ENCODE measurements around the gene CFAP65.

CFAP65 gene

DNA sequence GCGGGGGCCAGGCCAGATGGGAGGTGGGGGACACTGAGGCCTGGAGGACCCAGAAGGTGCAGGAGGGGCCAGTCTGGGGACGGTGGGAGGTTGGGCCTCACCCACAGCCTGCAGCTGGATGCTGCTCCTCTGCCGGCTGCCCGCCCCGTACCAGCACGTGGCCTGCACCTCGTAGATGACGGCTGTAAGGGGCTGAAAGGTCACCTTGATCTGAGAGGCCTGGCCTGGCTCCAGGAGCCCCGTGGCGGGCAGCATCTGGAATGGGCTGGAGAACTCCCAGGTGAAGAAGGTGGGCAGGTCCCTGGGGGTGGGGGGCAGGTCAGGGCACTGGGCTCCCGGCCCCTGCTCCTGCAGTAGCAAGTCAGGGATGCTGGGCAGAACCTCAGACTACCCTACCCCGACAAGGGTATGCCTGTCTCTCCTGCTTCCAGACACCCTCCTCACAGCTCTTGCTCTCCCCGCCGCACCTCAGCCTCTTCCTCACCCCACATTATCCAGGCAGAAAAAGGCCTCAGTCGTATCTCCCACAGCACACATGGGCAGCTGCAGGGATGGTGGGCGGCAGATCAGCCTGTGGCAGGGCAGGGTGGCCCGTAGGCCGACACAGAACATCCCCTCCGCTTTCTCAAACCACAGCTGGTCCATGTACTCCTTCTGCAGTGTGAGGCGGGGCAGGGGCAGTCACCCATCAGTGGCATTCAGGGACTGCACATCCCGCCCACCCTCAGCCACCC lies 10.1 kb downstream of the CFAP65 start:
- DNase-seq, result no peak

DNA sequence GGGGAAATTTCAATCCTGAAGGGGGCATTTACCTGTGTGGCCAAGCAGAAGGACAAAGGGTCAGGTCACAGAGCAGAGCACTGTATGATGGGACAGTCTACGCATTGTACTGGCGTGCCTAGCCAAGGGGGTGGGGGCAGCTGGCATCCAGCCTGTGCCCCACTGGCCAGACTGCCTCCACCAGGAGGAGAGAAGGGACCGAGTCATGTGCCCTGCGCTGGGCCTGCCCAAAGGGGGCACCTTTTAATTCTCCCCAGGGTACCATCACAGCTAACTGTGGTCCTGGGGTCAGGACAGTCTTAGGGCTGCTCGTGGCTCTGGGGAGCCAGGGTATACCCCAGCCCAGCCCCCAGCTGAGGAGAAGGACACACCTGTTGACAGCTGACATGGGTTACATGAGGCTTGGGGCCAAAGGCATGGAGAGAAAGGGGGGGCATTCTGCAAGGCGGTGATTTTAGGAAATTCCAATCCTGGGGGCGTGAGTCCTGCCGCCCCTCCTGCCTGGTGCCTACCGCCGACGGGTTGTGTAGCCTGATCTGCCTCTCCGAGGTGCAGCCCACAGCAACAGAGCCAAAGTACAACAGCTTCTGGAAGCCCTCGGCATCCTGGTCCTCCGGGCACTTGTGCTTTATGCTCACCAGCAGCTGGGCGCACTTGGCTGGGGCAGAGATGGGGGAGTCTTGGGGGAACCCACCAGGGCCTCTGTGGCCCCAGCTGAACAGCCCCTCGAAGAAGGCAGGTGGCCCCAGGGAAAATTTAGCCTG lies 11.0 kb downstream of the CFAP65 start:
- DNase-seq, result no peak

DNA sequence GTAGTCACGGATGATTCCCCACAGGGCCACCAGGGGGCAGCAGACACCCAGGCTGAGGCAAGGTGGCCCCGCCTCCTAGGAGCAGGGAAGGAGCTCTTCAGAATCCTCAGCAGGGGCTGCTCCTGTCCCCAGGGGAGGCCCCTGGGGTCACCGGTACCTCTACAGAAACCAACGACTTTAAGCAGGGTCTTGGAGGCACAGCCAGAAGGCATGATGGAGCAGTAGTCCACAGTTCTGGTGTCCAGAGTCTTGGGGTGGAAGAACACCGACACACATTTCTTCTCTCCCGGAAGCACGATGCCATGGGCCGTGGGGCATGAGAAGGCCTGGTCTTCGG lies 11.5 kb downstream of the CFAP65 start:
- peak; percentile 32 for DNase-seq

DNA sequence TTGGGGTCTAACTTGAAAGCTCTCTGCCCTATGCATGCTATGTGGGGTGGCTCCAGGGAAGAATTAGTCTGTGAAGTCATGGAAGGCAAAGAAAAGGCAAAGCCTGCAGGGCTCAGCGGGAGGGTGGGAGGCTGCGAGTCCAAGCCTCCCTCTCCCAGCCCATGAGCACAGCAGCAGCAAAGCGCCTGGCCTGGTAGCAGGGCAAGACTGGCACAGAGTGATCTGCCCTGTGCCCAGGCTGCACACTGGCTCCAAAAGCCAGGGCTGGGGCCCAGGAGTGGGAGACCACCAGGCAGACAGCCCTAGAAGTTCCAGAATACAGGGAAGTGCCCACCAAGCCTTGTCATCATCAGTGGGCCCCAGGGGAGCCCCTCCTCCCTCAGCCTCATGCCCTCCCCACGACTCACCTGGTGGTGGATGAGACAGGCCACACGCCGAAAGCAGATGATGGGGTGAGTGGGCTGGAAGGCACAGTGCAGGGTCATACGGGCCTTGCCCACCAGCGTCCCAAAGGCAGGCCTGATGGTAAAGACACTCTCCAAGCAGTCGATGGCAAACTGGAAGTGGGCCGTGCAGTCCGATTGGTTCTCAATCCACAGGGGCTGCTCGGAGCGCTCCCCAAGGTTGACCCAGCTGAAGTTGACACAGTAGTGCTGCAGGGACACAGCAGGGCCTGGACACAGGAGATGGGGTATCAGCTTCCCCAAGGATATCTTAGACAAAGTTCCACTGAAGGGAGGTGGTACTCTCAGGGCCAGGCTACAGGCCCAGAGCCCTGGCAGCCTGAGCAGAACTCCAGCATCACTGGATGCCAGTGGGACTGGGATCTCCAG lies 12.1 kb downstream of the CFAP65 start:
- no peak for DNase-seq

DNA sequence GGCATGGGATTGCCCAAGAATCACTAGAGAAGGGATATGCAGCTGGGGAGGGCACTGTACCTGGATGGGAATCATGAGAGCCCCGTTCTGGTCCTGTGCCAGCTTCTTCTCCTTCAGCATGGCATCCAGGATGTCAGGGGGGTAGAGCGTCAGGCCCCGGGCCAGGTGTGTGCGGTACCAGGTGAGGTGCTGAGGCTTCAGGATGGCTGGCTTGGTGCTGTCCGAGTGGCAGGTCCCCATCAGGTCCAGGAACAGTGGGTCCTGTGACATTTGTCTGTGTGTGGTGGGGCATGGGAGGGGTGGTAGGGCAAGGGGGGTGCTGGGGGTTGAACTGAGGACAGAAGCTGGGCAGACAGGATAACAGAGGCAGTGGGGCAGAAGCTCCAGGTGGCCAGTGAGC lies 13.2 kb downstream of the CFAP65 start:
- DNase-seq, result no peak

DNA sequence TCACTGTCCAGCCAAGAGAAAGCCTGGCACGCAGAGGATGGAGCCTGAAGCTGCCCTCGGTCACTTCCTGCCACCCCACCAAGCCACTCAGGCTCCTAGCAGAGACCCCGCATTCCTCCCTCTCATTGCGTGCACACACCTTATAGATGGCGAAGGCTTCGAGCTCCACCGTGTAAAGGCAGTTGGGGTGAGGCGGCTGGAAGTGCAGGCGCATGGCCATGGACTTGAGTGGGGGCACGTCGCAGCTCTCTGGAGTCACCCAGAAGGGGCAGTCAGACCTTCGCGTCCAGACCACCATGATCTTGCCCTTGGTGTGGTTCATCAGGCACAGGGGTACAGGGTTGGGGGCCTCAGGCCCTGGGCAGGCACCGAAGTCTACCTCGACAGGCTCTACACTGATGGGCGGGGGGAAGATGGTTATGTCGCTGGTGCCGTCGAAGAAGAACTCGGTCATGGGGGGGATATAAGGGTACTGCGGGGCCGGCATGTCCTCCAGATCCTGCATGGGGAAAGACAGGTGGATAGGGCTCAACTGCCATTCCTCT lies 13.7 kb downstream of the CFAP65 start:
- no peak for DNase-seq

DNA sequence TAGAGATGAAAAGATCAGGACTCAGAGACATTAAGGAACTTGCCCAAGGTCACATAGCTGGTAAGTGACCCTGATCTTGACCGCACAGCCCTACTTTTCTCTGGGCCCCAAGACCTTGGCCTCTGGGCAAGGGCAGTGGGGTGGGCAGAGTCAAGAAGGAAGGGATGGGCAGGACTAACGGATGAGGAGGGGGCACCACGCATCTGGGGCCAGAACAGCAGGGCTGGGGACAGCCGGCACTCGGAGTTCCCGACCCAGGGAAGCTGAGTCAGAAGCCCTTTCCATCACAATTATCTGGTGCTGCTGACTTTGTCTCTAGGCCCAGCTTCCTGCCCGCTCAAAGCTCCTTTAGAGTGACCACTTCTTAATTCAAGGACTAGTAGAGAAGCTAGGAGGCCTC lies 14.4 kb downstream of the CFAP65 start:
- no peak for DNase-seq

DNA sequence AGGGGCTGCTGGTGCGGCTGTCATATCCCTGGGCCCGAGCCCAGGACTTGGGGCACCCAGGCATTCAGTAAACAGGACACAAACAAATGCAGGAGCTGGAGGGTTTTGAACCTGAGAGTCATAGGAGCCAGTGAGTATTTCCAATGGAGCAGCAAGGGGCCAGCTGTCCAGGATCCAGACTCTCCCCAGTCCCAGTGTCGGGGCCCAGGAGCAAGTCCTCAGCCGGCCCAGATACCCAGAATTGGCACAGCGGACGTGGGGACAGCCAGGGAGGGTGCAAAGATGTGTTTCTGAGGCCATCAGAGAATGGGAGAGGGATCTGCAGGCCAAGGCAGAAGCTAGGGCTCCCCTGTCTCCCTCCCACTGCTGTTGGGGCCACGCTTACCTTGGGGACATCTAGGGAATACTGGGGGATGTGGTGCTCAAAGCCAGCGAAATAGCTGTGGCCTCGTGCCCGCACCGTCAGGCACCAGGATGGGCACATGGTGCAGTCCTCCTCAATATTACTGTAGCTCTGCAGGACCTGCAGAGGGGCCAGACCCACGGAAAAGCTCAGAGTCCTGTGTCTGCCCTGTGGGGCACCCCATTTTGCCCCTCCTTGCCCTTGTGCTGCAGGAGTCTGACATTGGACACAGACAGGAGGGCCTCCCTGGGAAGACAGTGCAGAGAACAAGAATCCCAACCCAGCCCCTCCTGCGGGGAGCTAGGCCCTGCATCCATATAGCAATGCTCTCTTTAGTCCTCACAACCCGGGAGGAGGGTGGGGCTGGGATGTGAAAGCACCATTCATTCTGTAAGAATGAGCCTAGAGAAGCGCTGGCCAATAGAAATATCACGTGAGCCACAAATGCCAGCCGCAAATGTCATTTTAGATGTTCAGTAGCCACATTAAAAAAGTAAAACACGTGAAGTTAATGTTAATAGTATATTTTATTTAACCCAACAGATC lies 15.4 kb downstream of the CFAP65 start:
- DNase-seq, result no peak

DNA sequence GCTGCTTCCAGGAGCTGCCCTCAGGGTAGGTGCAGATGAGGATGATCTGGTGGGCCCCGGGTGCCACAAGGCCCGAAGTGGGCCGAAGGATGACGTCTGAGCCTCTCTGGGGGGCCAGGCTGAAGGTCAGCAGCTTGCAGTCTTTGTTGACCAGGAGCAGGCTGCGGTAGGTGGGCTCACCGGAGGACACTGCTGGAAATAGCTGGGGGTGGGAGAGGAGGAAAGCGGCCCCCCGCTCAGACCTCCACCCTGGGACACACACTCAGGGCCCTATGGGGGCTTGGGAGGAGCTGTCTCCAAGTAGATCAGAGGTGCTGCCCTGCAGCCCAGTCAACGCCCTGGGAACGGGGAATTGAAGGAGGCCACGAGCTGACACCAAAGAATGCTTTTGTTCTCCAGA lies 17.3 kb downstream of the CFAP65 start:
- DNase-seq, result no peak

DNA sequence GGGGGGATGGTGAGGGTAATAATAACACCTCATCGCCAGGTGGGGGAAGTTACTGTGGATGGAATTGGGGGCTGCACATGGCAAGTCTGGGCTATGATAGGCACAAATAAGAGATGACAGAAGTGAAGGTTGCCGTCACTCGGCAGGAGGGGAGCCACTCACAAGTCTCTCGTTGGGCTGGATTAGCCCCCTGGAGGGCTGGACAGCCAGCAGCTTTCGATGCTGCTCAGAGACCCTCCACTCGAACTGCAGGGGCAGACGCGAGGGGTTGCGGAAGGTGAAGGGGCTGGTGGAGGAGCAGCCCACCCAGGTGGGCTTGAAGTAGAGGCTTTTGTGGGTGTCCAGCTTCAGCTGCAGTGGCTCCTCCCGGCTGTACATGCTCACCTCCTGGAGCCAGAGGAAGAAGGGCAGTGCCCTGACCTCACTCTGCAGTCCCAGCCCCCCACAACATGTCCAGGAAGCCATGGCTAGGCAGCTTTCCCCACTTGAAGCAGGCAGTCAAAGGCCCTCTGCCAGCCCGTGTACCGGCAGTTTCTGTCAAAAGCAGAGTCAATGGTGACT lies 18.2 kb downstream of the CFAP65 start:
- DNase-seq, result no peak

DNA sequence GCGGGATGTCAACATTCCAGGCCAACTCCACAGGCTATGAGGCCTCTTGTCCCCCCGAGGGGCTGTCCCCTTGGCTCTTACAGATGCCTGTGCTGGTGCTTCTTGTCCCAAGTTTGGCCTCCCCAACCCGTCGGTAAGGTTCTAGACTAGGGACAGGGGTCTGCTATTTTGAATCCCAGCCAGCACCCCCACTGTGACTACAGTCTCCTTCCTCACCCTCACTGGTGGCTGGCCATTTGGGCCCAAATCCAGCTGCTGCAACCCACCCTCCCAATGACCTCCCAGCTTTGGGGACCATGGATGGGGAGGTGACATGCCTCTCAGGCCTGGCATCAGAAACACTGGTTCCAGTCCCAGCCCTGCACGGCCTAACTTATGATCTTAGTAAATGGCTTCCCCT lies 18.7 kb downstream of the CFAP65 start:
- no peak for DNase-seq

DNA sequence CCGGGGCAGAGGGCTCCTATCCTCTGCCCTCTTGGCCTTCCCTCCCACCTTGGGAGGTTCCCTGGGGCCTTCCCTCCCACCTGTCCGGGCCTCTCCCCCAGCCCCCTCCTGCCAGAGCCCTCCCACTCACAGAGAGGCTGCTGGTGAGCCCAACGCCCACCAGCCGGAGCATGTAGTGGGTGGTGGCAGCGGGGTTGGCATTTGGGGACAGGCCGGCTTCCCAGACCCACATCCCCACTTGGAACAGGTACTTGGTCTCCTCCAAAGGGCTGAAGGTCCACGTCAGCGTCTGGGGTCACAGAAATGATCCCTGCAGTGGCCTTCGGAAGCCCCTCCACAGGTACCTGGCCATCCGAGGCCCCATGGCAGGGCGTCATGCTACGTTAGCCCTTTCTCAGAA lies 19.3 kb downstream of the CFAP65 start:
- DNase-seq, result no peak

DNA sequence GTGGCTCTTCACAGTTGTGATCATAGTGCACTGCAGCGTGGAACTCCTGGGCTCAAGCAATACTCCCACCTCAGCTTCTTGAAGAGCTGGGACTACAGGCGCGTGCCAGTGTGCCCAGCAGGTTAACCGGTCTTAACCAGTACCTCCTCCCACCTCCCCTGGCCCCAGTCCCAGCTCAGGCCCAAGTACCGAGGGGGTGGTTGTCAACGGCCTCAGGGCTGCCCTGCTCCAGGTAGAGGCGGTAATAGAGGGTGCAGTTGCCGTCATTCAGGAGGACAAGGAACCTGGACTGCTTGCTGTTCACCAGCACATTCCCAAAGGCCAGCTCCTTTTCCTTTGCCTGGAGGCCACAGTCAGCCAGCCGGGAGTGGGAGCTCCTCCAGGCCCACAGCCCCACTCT lies 19.7 kb downstream of the CFAP65 start:
- DNase-seq, result no peak

DNA sequence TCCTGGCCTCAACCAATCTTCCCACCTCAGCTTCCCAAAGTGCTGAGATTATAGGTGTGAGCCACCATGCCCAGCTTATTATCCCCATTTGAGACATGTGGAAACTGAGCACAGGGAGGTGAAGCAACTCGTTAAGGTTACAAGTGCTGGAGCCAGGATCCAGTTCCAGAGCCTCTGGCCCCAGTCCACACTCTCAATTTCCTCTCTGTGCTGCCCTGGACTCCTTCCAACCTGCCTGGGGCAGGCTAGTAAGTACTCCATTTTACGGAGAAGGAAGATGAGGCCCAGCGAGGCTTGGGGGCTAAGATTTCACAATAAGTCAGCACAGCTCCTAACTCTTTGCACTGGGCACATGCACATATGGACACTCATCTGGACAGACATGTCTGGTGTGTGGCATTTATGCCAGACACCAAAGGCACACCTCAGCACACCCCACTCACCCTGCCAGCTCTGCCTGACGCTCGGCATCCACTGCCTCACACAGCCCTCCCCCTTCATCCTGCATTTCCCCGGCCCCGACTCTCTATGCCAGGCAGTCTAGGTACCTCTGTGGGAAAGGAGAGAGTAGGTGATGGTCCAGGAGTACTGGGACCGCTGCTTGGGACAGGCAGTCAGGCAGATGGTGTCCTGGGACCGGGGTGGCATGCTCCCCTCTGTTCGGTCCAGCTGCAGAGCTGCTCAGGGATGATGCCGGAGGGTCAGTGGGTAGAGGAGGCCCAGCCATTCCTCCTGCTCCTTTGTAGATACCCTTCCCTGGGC lies 20.5 kb downstream of the CFAP65 start:
- DNase-seq, result no peak

DNA sequence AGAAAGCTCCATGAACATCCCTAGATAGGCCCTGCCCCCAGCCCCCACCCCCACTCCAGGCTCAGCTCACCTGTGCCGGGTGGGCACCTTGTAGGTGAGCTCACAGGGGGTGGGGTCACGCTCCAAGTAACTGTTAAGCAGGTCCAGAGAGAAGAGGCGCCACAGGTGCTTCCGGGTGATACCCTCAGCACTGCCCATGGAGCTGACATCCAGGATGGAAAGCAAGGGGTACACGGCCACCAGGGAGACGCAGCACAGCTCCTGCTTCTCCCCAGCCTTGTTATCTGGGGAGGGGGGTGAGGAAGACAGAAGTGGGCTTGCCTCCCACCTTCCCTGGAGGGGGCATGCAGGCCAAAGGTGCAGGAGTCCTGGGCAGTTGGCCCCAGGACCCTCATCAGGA lies 21.9 kb downstream of the CFAP65 start:
- no peak for DNase-seq

DNA sequence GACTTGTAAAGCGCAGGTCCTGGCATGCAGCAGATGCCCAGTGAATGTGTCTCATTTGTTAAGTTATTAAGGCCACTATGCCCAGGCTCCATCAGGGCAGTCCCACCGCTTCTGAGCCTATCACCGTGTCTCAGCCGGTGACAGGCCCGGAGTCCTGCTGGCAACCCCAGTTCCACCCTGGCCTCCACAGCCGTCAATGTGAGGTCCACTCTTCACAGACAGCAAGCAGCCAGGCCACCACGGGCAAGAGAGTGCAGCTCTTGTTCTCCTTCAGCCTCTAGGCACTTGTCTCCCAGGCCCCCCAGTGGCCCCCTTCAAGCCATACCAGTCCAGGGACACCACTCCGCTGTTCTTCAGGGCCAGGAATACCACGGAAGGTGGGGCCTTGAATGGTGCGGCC lies 22.6 kb downstream of the CFAP65 start:
- DNase-seq, result no peak

DNA sequence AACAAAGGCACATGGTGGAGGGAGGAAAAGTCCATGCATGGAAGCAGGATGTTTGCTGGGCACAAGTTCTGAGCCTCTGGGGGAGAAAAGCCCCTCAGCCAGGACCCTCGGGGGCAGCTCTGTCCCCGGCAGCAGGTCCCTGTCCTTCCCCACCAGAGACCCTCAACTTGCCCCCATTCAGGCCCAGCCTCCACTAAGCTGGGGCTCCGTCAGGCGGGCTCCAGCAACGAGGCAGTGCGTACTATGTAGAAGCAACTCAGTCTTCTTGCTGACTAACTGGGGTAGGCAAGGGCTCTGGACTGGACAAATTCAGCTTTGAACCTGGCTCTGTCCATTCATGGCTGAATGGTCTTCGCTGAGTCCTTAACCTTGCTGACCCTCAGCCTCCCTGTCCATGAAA lies 23.0 kb downstream of the CFAP65 start:
- DNase-seq, result no peak

DNA sequence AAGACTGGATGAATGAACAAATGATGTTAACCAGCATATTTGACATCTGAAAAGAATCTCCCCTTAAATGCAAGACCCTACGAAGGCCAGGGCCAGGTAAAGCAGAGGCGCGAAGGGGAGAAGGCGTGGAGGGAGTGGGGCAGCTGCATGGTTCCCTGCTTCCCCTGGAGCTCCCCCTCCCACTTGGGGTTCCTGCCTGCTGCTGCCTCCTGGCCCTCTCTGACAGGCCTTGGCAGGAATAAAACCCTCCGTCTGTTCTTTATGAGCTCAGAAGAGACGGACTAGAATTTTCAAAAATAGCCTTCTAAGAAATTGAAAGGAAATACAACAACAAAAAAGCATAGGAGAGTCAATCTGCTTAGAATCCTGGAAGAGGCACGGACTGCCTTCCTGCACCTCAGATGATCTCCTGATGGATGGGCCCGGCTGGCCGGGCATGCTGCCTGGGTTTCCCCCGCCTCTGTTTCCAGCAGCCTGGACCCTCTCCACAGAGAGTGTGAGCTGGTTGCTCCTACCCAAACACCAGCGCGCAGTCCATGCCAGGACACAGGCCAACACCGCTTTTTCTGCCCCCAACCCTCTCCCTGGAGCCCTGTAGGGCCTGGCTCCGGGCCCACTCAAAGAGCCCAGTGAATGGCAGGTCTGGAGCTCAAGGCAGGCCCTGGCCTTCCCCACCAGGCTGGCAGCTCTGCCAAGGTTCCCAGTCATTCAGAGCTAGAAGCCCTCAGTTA lies 23.9 kb downstream of the CFAP65 start:
- DNase-seq, result no peak

DNA sequence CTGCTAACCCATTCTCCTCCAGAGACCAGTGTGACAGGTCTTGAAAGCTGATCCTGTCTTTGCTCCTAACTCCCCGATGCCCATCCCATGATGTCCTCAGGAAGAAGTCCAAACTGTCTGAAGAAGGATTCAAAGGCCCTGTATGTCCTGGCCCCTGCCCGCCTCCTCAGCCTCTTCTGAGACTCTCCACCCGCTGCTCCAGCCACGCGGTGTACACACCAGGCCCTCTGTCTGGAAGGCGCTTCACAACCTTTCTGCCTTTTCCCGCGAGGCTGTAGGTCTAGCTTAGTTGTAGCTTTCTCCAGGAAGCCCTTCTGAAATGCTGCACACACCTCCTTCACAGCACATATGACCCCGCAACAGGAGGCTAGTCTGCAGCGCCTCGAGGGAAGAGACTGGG lies 24.6 kb downstream of the CFAP65 start:
- no peak for DNase-seq

DNA sequence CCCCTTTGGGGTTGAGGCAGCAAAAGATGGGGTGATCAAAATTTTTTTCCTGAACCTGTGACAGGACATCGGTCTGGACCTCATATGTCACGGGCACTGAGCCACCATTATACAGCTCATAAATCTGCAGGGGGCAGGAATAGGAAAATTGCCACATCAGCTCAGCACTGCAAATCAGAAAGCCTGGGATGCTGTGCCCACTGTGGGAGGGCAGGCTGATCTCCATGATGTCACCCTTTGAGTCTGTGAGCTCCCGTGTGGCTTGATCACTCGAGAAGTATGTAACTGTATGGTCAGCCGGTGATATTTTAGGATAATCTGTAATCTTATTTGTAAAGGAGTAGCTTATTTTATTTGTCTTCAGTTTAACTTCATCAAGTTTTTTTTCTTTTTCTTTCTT lies 30.4 kb downstream of the CFAP65 start:
- no peak for DNase-seq

Data from KG1 (cell line).